Testis (tissue), 2 donors: ENCODE data around the gene TAF7.

Experiments
- POLR2A ChIP-seq: fragments of 450-650 bp; IDR thresholded peaks from one replicate; pipeline ENCODE4 v1.6.1; 2017; ENCODE audit warnings: antibody characterized with exemption, mild to moderate bottlenecking, moderate library complexity
- TF ChIP-seq, protein P1 (sequence below), 3 experiments: fragments of 450-650 bp in 2 of 3; fragments of 200-600 bp in 1 of 3; sonication (generic) in 1 of 3; IDR thresholded peaks; one replicate each; pipeline ENCODE4 v1.5.1; 2016 to 2019; ENCODE audit warnings: antibody characterized with exemption in 3 of 3, mild to moderate bottlenecking in 2 of 3, moderate library complexity in 1 of 3

DNA sequence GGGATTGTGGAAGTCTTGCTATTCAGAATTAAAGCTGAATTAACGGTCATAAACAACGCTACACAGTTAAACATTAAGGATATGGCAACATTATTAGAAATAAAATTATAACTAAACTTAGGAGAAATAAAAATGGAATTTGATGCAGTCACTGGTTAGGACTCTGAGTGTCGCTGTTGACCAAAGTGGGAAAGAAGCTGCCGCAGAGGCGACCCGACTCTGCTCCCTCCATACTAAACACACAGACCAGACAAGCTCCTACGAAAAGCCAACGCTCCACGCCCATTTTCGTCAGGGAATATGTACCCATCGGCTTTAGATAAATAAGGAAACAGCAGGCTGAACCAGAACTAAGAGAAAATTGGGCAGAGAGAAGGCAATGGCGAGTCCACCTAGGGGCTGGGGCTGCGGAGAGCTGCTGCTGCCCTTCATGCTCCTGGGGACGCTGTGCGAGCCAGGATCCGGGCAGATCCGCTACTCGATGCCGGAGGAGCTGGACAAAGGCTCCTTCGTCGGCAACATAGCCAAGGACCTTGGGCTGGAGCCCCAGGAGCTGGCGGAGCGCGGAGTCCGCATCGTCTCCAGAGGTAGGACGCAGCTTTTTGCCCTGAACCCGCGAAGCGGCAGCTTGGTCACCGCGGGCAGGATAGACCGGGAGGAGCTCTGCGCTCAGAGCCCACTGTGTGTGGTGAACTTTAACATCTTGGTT, 43.5 kb upstream of the TAF7 start, which contains the start of gene PCDHGA5:
- TF ChIP-seq, protein P1, sequence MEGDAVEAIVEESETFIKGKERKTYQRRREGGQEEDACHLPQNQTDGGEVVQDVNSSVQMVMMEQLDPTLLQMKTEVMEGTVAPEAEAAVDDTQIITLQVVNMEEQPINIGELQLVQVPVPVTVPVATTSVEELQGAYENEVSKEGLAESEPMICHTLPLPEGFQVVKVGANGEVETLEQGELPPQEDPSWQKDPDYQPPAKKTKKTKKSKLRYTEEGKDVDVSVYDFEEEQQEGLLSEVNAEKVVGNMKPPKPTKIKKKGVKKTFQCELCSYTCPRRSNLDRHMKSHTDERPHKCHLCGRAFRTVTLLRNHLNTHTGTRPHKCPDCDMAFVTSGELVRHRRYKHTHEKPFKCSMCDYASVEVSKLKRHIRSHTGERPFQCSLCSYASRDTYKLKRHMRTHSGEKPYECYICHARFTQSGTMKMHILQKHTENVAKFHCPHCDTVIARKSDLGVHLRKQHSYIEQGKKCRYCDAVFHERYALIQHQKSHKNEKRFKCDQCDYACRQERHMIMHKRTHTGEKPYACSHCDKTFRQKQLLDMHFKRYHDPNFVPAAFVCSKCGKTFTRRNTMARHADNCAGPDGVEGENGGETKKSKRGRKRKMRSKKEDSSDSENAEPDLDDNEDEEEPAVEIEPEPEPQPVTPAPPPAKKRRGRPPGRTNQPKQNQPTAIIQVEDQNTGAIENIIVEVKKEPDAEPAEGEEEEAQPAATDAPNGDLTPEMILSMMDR (IDR thresholded peaks at IDR 0.05) = no peak
- TF ChIP-seq POLR2A = no peak
